GM12865 (cell line): ENCODE data around the gene MBD3L1.

ENCODE experiments used
- DNase-seq: peaks from one replicate; pipeline ENCODE4 v3.0.0; 2010; ENCODE audit warnings: low read depth
- H3K4me3 ChIP-seq: 2 replicates; pipeline ENCODE4 v1.5.1; 2011; ENCODE audit warnings: mild to moderate bottlenecking, low read depth, low read length, control low read depth
- CTCF ChIP-seq: IDR thresholded peaks from 2 replicates; pipeline ENCODE4 v1.5.1; 2011; ENCODE audit warnings: low read length, control low read depth, low read depth, inconsistent platforms; ENCODE audit not compliant: insufficient read depth; ENCODE audit errors: missing control alignments

Gene MBD3L1

GRCh38 chr19:8835877-8836276, 3.7 kb downstream of the MBD3L1 start:
- TF ChIP-seq CTCF: no peak
- no peak overlapping the region for H3K4me3 ChIP-seq
- DNase-seq: no peak

GRCh38 chr19:8840708-8841107, 8.5 kb downstream of the MBD3L1 start:
- TF ChIP-seq CTCF: no peak
- DNase-seq: no peak
- no peak overlapping the region for H3K4me3 ChIP-seq

- no peak for TF ChIP-seq CTCF
Observed at GRCh38 chr19:8846819-8847218, 14.6 kb downstream of the MBD3L1 start.

GRCh38 chr19:8849232-8849631, 17.1 kb downstream of the MBD3L1 start:
- DNase-seq: no peak
- H3K4me3 ChIP-seq: no peak overlapping the region
- no peak for TF ChIP-seq CTCF

More at GRCh38 chr19:8846819-8847218, 14.6 kb downstream of the MBD3L1 start:
- H3K4me3 ChIP-seq: no peak overlapping the region
- no peak for DNase-seq

GRCh38 chr19:8850488-8850887, 18.3 kb downstream of the MBD3L1 start:
- DNase-seq: no peak
- TF ChIP-seq CTCF: no peak
- H3K4me3 ChIP-seq: no peak overlapping the region

- TF ChIP-seq CTCF: no peak
- no peak for DNase-seq
- no peak overlapping the region for H3K4me3 ChIP-seq
Observed at GRCh38 chr19:8858260-8858659, 26.1 kb downstream of the MBD3L1 start.

- no peak overlapping the region for H3K4me3 ChIP-seq
- no peak for DNase-seq
- no peak for TF ChIP-seq CTCF
Observed at GRCh38 chr19:8866344-8866743, 34.2 kb downstream of the MBD3L1 start.
